ENCODE measurements around the gene ERG. TPM values are rescaled to one million over a fixed set of nuclear protein-coding genes. Genes with fewer than 3 reads are reported as not detected.

The ERG gene
- total RNA-seq, 1 donor from 2014 or later = not detected

GRCh38 chr21:38533887-38534286 is 35.6 kb upstream of the ERG start:
- Mint-ChIP-seq H3K9me3 (ENCODE audit: unreplicated experiment) (no peaks in the 10 kb centered on the region), H3K4me3 (ENCODE audit: unreplicated experiment) (no peak overlapping the region), H3K27me3 (ENCODE audit: unreplicated experiment) (peaks cover 2% of the 10 kb centered on the region), H3K36me3 (ENCODE audit: unreplicated experiment) (no peaks in the 10 kb centered on the region), H3K4me1 (ENCODE audit: low read depth, unreplicated experiment) (no peaks in the 10 kb centered on the region), H3K27ac (ENCODE audit: unreplicated experiment) (no peak overlapping the region)
- TF ChIP-seq CTCF (IDR thresholded peaks at IDR 0.05; ENCODE audit: partially characterized antibody, unreplicated experiment) = no peak
- no peak for DNase-seq

- no peaks in the 10 kb centered on the region for H3K36me3 Mint-ChIP-seq (ENCODE audit: unreplicated experiment)
- peaks cover 2% of the 10 kb centered on the region for H3K27me3 Mint-ChIP-seq (ENCODE audit: unreplicated experiment)
- no peak for DNase-seq
- no peaks in the 10 kb centered on the region for H3K4me1 Mint-ChIP-seq (ENCODE audit: low read depth, unreplicated experiment)
- TF ChIP-seq CTCF (IDR thresholded peaks at IDR 0.05; ENCODE audit: partially characterized antibody, unreplicated experiment) = no peak
- H3K9me3 Mint-ChIP-seq (ENCODE audit: unreplicated experiment) = no peaks in the 10 kb centered on the region
- H3K4me3 Mint-ChIP-seq (ENCODE audit: unreplicated experiment) = no peak overlapping the region
- no peak overlapping the region for H3K27ac Mint-ChIP-seq (ENCODE audit: unreplicated experiment)
These were observed 33.3 kb upstream of the ERG start for GRCh38 chr21:38531591-38531990.

GRCh38 chr21:38531039-38531541 is 32.8 kb upstream of the ERG start:
- no peak overlapping the region for H3K4me3 Mint-ChIP-seq (ENCODE audit: unreplicated experiment)
- H3K4me1 Mint-ChIP-seq (ENCODE audit: low read depth, unreplicated experiment) = no peaks in the 10 kb centered on the region
- H3K9me3 Mint-ChIP-seq (ENCODE audit: unreplicated experiment) = no peaks in the 10 kb centered on the region
- peaks cover 2% of the 10 kb centered on the region for H3K27me3 Mint-ChIP-seq (ENCODE audit: unreplicated experiment)
- no peak for DNase-seq
- H3K36me3 Mint-ChIP-seq (ENCODE audit: unreplicated experiment) = no peaks in the 10 kb centered on the region
- H3K27ac Mint-ChIP-seq (ENCODE audit: unreplicated experiment) = no peak overlapping the region
- no peak for TF ChIP-seq CTCF (IDR thresholded peaks at IDR 0.05; ENCODE audit: partially characterized antibody, unreplicated experiment)

GRCh38 chr21:38527737-38528136 is 29.5 kb upstream of the ERG start:
- H3K36me3 Mint-ChIP-seq (ENCODE audit: unreplicated experiment) = no peaks in the 10 kb centered on the region
- H3K9me3 Mint-ChIP-seq (ENCODE audit: unreplicated experiment) = no peaks in the 10 kb centered on the region
- no peak overlapping the region for H3K27ac Mint-ChIP-seq (ENCODE audit: unreplicated experiment)
- no peaks in the 10 kb centered on the region for H3K4me1 Mint-ChIP-seq (ENCODE audit: low read depth, unreplicated experiment)
- no peak overlapping the region for H3K4me3 Mint-ChIP-seq (ENCODE audit: unreplicated experiment)
- TF ChIP-seq CTCF (IDR thresholded peaks at IDR 0.05; ENCODE audit: partially characterized antibody, unreplicated experiment) = no peak
- peaks cover 3% of the 10 kb centered on the region for H3K27me3 Mint-ChIP-seq (ENCODE audit: unreplicated experiment)
- no peak for DNase-seq

GRCh38 chr21:38525454-38525853 is 27.2 kb upstream of the ERG start:
- H3K27ac Mint-ChIP-seq (ENCODE audit: unreplicated experiment) = no peak overlapping the region
- H3K4me1 Mint-ChIP-seq (ENCODE audit: low read depth, unreplicated experiment) = no peaks in the 10 kb centered on the region
- no peak overlapping the region for H3K4me3 Mint-ChIP-seq (ENCODE audit: unreplicated experiment)
- no peaks in the 10 kb centered on the region for H3K36me3 Mint-ChIP-seq (ENCODE audit: unreplicated experiment)
- H3K9me3 Mint-ChIP-seq (ENCODE audit: unreplicated experiment) = no peaks in the 10 kb centered on the region
- DNase-seq = no peak
- peaks cover 3% of the 10 kb centered on the region for H3K27me3 Mint-ChIP-seq (ENCODE audit: unreplicated experiment)
- no peak for TF ChIP-seq CTCF (IDR thresholded peaks at IDR 0.05; ENCODE audit: partially characterized antibody, unreplicated experiment)
